ENCODE measurements around the gene PTMA.

DNA sequence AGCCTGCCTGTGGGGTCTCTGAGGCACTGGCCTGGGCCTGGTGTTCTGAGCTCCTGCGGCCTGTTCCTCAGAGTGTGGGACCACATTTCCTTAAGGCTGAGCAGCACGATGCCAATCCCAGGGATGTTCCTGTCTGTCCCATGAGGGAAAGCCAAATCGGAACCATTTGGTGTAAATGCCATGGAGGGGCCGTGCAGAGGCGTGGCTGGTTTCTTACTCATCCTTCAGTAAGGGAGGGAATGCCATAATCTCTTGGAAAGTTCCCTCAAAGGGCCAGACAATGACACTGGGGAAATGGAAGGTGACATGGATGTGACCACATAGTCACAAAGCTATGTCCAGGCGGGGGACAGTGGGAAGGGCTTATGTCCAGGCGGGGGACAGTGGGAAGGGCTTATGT lies 14.4 kb upstream of the PTMA start:
- TF ChIP-seq, protein P1, sequence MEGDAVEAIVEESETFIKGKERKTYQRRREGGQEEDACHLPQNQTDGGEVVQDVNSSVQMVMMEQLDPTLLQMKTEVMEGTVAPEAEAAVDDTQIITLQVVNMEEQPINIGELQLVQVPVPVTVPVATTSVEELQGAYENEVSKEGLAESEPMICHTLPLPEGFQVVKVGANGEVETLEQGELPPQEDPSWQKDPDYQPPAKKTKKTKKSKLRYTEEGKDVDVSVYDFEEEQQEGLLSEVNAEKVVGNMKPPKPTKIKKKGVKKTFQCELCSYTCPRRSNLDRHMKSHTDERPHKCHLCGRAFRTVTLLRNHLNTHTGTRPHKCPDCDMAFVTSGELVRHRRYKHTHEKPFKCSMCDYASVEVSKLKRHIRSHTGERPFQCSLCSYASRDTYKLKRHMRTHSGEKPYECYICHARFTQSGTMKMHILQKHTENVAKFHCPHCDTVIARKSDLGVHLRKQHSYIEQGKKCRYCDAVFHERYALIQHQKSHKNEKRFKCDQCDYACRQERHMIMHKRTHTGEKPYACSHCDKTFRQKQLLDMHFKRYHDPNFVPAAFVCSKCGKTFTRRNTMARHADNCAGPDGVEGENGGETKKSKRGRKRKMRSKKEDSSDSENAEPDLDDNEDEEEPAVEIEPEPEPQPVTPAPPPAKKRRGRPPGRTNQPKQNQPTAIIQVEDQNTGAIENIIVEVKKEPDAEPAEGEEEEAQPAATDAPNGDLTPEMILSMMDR (IDR thresholded peaks at IDR 0.05) = no peak
- TF ChIP-seq POLR2A (IDR thresholded peaks at IDR 0.05) = no peak
